WERI-Rb-1 (cell line): ENCODE measurements around the gene CMSS1.

ENCODE experiments used
- DNase-seq: peaks from one replicate; pipeline ENCODE4 v3.0.0-alpha.2; 2020
- H3K27ac ChIP-seq: fragments of 250-450 bp; sonication (Bioruptor Pico); 2 replicates; pipeline ENCODE4 v1.5.1; 2020; ENCODE audit warnings: mild to moderate bottlenecking, moderate library complexity
- H3K27me3 ChIP-seq: fragments of 250-450 bp; sonication (Bioruptor Pico); 2 replicates; pipeline ENCODE4 v1.5.1; 2021; ENCODE audit warnings: mild to moderate bottlenecking, low read depth, moderate library complexity; ENCODE audit not compliant: insufficient read depth, severe bottlenecking
- H3K36me3 ChIP-seq: fragments of 250-450 bp; sonication (Bioruptor Pico); 2 replicates; pipeline ENCODE4 v1.5.1; 2020; ENCODE audit warnings: mild to moderate bottlenecking, moderate library complexity
- H3K4me3 ChIP-seq: 2 replicates; pipeline ENCODE4 v1.5.1; 2011; ENCODE audit warnings: low read depth, mild to moderate bottlenecking, control low read depth, low read length
- H3K9me3 ChIP-seq: fragments of 250-450 bp; sonication (Bioruptor Pico); 2 replicates; pipeline ENCODE4 v1.5.1; 2021; ENCODE audit warnings: mild to moderate bottlenecking, moderate library complexity; ENCODE audit not compliant: severe bottlenecking
- CTCF ChIP-seq: IDR thresholded peaks from 2 replicates; pipeline ENCODE4 v1.5.1; 2011; ENCODE audit warnings: low read depth, mild to moderate bottlenecking, control low read depth, inconsistent platforms, low read length

The CMSS1 gene

GRCh38 chr3:100214574-100214964 is 396.9 kb downstream of the CMSS1 start:
- no peak overlapping the region for H3K4me3 ChIP-seq
- H3K36me3 ChIP-seq: no peaks in the 10 kb centered on the region
- H3K9me3 ChIP-seq: peaks cover 2% of the 10 kb centered on the region
- no peak for DNase-seq
- H3K27ac ChIP-seq: no peak overlapping the region
- H3K27me3 ChIP-seq: no peaks in the 10 kb centered on the region
- no peak for TF ChIP-seq CTCF

- TF ChIP-seq CTCF: no peak
- Histone ChIP-seq H3K27me3 (no peaks in the 10 kb centered on the region), H3K27ac (no peak overlapping the region), H3K9me3 (peaks cover 10% of the 10 kb centered on the region), H3K36me3 (no peaks in the 10 kb centered on the region), H3K4me3 (no peak overlapping the region)
- DNase-seq: no peak
Observed at GRCh38 chr3:100216713-100217112, 399.1 kb downstream of the CMSS1 start.

GRCh38 chr3:100221159-100221558 is 403.5 kb downstream of the CMSS1 start:
- Histone ChIP-seq H3K9me3 (peaks cover 10% of the 10 kb centered on the region), H3K4me3 (no peak overlapping the region), H3K27me3 (no peaks in the 10 kb centered on the region), H3K36me3 (no peaks in the 10 kb centered on the region), H3K27ac (no peak overlapping the region)
- no peak for TF ChIP-seq CTCF
- DNase-seq: no peak

GRCh38 chr3:100225193-100225592 is 407.5 kb downstream of the CMSS1 start:
- Histone ChIP-seq H3K4me3 (no peak overlapping the region), H3K27ac (no peak overlapping the region), H3K27me3 (no peaks in the 10 kb centered on the region), H3K9me3 (peaks cover 5% of the 10 kb centered on the region), H3K36me3 (no peaks in the 10 kb centered on the region)
- no peak for TF ChIP-seq CTCF
- DNase-seq: no peak

- Histone ChIP-seq H3K4me3 (no peak overlapping the region), H3K9me3 (peaks cover 1% of the 10 kb centered on the region), H3K27ac (no peak overlapping the region), H3K36me3 (no peaks in the 10 kb centered on the region), H3K27me3 (no peaks in the 10 kb centered on the region)
- TF ChIP-seq CTCF: no peak
- DNase-seq: no peak
Observed at GRCh38 chr3:100225883-100226282, 408.2 kb downstream of the CMSS1 start.

GRCh38 chr3:100226712-100227429 is 409.2 kb downstream of the CMSS1 start:
- H3K27me3 ChIP-seq: no peaks in the 10 kb centered on the region
- no peaks in the 10 kb centered on the region for H3K36me3 ChIP-seq
- H3K4me3 ChIP-seq: no peak overlapping the region
- no peak overlapping the region for H3K27ac ChIP-seq
- H3K9me3 ChIP-seq: no peaks in the 10 kb centered on the region
- DNase-seq: no peak
- TF ChIP-seq CTCF: no peak
